ENCODE measurements around the gene CHP1. TPM values are rescaled to one million over a fixed set of nuclear protein-coding genes. Genes with fewer than 3 reads are reported as not detected.

CHP1 gene
- total RNA-seq, 1 experiment from 2014 or later = 101 TPM

DNA sequence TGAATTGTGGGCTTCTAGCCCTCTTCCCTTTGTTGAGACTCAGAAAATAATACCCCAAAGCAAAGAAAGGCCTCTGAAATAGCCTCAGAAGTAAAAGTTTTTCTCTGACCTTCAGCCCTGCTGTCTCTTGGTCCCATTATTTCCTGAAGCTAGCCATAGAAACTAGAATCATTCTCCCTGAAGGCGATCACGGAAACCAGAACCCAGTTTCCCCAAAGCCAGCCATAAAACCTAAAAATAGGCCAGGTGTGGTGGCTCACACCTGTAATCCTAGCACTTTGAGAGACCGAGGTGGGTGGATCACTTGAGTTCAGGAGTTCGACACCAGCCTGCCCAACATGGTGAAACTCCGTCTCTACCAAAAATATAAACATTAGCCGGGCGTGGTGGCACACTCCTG is 27.7 kb upstream of the CHP1 start (continued):
- no peak for TF ChIP-seq FOSL1 (IDR thresholded peaks at IDR 0.05; ENCODE audit: low read depth)

DNA sequence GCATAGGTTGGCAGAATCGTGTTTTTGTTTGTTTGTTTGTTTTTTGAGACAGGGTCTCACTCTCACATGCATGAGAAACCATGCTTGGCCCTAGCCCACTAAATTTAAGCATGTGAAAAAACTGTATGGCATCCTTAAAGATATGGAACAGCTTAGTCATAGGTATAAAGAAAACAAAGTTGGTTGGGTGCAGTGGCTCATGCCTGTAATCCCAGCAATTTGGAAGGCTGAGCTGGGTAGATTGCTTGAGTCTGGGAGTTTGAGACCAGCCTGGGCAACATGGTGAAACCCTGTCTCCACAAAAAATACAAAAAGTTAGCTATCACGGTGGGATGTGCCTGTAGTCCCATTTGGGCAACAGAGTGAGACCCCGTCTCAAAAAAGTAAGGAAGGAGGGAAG is 25.8 kb upstream of the CHP1 start:
- Histone ChIP-seq H3K27me3 (ENCODE audit: insufficient read depth, low read length) (no peaks in the 10 kb centered on the region), H3K79me2 (ENCODE audit: insufficient read depth, low read length) (no peaks in the 10 kb centered on the region), H3K4me3 (replicated peaks in 1 of 2; ENCODE audit: low read depth in 1 of 2, low read length in 2 of 2) (no peak overlapping the region), H2AFZ (ENCODE audit: low read depth, low read length, poor library complexity, severe bottlenecking) (no peak overlapping the region), H3K27ac (ENCODE audit: low read depth, low read length) (no peak overlapping the region), H3K9me3 (ENCODE audit: control insufficient read depth in 1 of 2, insufficient read depth in 1 of 2, low read depth in 1 of 2, low read length in 2 of 2) (no peaks in the 10 kb centered on the region), H3K9me2 (ENCODE audit: insufficient read depth) (no peaks in the 10 kb centered on the region), H4K20me1 (ENCODE audit: insufficient read depth) (no peaks in the 10 kb centered on the region), H3K36me3 (ENCODE audit: control insufficient read depth in 1 of 2, insufficient read depth in 2 of 2, low read length in 2 of 2) (no peaks in the 10 kb centered on the region), H3K4me1 (ENCODE audit: control insufficient read depth in 1 of 2, insufficient read depth in 2 of 2, low read length in 2 of 2) (no peaks in the 10 kb centered on the region), H3K4me2 (ENCODE audit: low read length) (no peak overlapping the region), H3K9ac (ENCODE audit: low read length) (no peak overlapping the region)
- ATAC-seq (no peak), DNase-seq (ENCODE audit: low read depth, low spot score) (no peak)
- no TSS peak for BruUV-seq (replicated peaks)
- ChIA-PET POLR2A (no interaction called here), CTCF (no interaction called here), RAD21 (ENCODE audit: low non-redundant PET in 1 of 2, low total read pairs in 2 of 2, uncharacterized antibody in 2 of 2, unreplicated experiment in 2 of 2) (no interaction called here)
- TF ChIP-seq ELF1 (IDR thresholded peaks at IDR 0.05; ENCODE audit: borderline replicate concordance, low read depth) = no peak
- TF ChIP-seq, protein P1, sequence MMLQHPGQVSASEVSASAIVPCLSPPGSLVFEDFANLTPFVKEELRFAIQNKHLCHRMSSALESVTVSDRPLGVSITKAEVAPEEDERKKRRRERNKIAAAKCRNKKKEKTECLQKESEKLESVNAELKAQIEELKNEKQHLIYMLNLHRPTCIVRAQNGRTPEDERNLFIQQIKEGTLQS (IDR thresholded peaks at IDR 0.05) = no peak
- TF ChIP-seq CBX3 (IDR thresholded peaks at IDR 0.05; ENCODE audit: low read depth) = no peak
- no peak for TF ChIP-seq JUND (IDR thresholded peaks at IDR 0.05)
- TF ChIP-seq EGR1 (IDR thresholded peaks at IDR 0.05; ENCODE audit: low read depth) = no peak
- no peak for TF ChIP-seq REST (IDR thresholded peaks at IDR 0.05; ENCODE audit: low read depth)
- no peak for TF ChIP-seq ZBTB33 (IDR thresholded peaks at IDR 0.05; ENCODE audit: extremely low read depth, insufficient replicate concordance, low read length)
- no peak for TF ChIP-seq SRF (IDR thresholded peaks at IDR 0.05; ENCODE audit: low read depth)
- no peak for TF ChIP-seq SIN3A (IDR thresholded peaks at IDR 0.05; ENCODE audit: low read depth)
- no peak for TF ChIP-seq POLR2AphosphoS5 (IDR thresholded peaks at IDR 0.05; ENCODE audit: low read depth, low read length)
- TF ChIP-seq POLR2A (IDR thresholded peaks at IDR 0.05; ENCODE audit: borderline replicate concordance, extremely low read depth, insufficient read depth, insufficient read length) = no peak
- TF ChIP-seq RAD21 (IDR thresholded peaks at IDR 0.05; ENCODE audit: low read depth) = no peak
- TF ChIP-seq YY1 (IDR thresholded peaks at IDR 0.05; ENCODE audit: extremely low read depth, insufficient replicate concordance, low read depth, low read length) = no peak
- TF ChIP-seq FOSL1 (IDR thresholded peaks at IDR 0.05; ENCODE audit: low read depth) = no peak
- TF ChIP-seq CEBPB (IDR thresholded peaks at IDR 0.05; ENCODE audit: low read depth) = no peak
- no peak for TF ChIP-seq ZFX (IDR thresholded peaks at IDR 0.05)
- TF ChIP-seq EZH2 (IDR thresholded peaks at IDR 0.05) = no peak
- TF ChIP-seq TCF7L2 (IDR thresholded peaks at IDR 0.05; ENCODE audit: borderline replicate concordance, extremely low read depth, insufficient read depth, insufficient read length) = no peak
- no peak for TF ChIP-seq ZNF274 (IDR thresholded peaks at IDR 0.05; ENCODE audit: low read depth, low read length)
- TF ChIP-seq EZH2phosphoT487 (IDR thresholded peaks at IDR 0.05; ENCODE audit: borderline replicate concordance) = no peak
- intact Hi-C loops (cut with micrococcal nuclease) = no loop called here

Measured in HCT116 (cell line).